Hippocampal formation (tissue), 2 donors: ENCODE data around the gene SPATS1.
"Not testable (repeated sequence)": the region's sequence is repeated elsewhere in the genome, so short reads cannot be mapped to it uniquely, and the experiment has no call there.

Experiments
- DNase-seq, 2 donors: peaks; one replicate each; lab custom pipeline; 2025; lab: John Stamatoyannopoulos, UW

Gene SPATS1

GRCh38 chr6:44341095-44341890 is 1.2 kb upstream of the SPATS1 start:
- no peak for DNase-seq

- DNase-seq, result no peak
Measured at GRCh38 chr6:44342052-44342451, 398 bp upstream of the SPATS1 start.

- not testable (repeated sequence) for DNase-seq
Measured at GRCh38 chr6:44346818-44347217, 4.4 kb downstream of the SPATS1 start.

- DNase-seq, result no peak
Measured at GRCh38 chr6:44349904-44350649, 7.6 kb downstream of the SPATS1 start.

GRCh38 chr6:44350650-44350994 is 8.2 kb downstream of the SPATS1 start:
- DNase-seq, result not testable (repeated sequence)

- no peak for DNase-seq
Measured at GRCh38 chr6:44352259-44352658, 9.8 kb downstream of the SPATS1 start.

GRCh38 chr6:44353336-44353735 is 10.9 kb downstream of the SPATS1 start:
- DNase-seq, result no peak

GRCh38 chr6:44355640-44356039 is 13.2 kb downstream of the SPATS1 start:
- DNase-seq, result no peak

- no peak for DNase-seq
Measured at GRCh38 chr6:44356487-44356886, 14.0 kb downstream of the SPATS1 start.

- no peak for DNase-seq
Measured at GRCh38 chr6:44359973-44360372, 17.5 kb downstream of the SPATS1 start.

- no peak for DNase-seq
Measured at GRCh38 chr6:44361947-44362346, 19.5 kb downstream of the SPATS1 start.

GRCh38 chr6:44363377-44363926 is 21.0 kb downstream of the SPATS1 start:
- no peak for DNase-seq

GRCh38 chr6:44366781-44367180 is 24.3 kb downstream of the SPATS1 start:
- DNase-seq, result no peak

GRCh38 chr6:44367681-44368080 is 25.2 kb downstream of the SPATS1 start:
- no peak for DNase-seq

- DNase-seq, result no peak
Measured at GRCh38 chr6:44373051-44373450, 30.6 kb downstream of the SPATS1 start.

GRCh38 chr6:44373787-44374186 is 31.3 kb downstream of the SPATS1 start:
- no peak for DNase-seq

- no peak for DNase-seq
Measured at GRCh38 chr6:44375071-44375470, 32.6 kb downstream of the SPATS1 start.

- DNase-seq, result no peak
Measured at GRCh38 chr6:44377484-44377883, 35.0 kb downstream of the SPATS1 start.

- no peak for DNase-seq
Measured at GRCh38 chr6:44377971-44378370, 35.5 kb downstream of the SPATS1 start.

- DNase-seq, result peak in 1 of 2 donors; percentile 6
Measured at GRCh38 chr6:44381739-44382138, 39.3 kb downstream of the SPATS1 start.

- DNase-seq, result no peak
Measured at GRCh38 chr6:44386364-44386928, 44.0 kb downstream of the SPATS1 start.

GRCh38 chr6:44386929-44387345 is 44.5 kb downstream of the SPATS1 start:
- DNase-seq, result no peak
